HL-60 (cell line): ENCODE results near the gene EPN3.

ENCODE experiments used
- POLR2AphosphoS5 ChIP-seq: IDR thresholded peaks from 2 replicates; pipeline ENCODE4 v1.6.1; 2012; ENCODE audit warnings: low read depth
- SPI1 ChIP-seq: IDR thresholded peaks from 2 replicates; pipeline ENCODE4 v1.6.1; 2012; ENCODE audit warnings: low read depth, mild to moderate bottlenecking, borderline replicate concordance
- TF ChIP-seq, protein P1 (sequence below): IDR thresholded peaks from one replicate; pipeline ENCODE4 v1.5.1; 2011; ENCODE audit warnings: low read length, control low read depth, inconsistent platforms; ENCODE audit not compliant: insufficient read depth
- TF ChIP-seq, protein P2 (sequence below): IDR thresholded peaks from 2 replicates; pipeline ENCODE4 v1.6.1; 2012; ENCODE audit warnings: low read depth; ENCODE audit not compliant: insufficient replicate concordance

DNA sequence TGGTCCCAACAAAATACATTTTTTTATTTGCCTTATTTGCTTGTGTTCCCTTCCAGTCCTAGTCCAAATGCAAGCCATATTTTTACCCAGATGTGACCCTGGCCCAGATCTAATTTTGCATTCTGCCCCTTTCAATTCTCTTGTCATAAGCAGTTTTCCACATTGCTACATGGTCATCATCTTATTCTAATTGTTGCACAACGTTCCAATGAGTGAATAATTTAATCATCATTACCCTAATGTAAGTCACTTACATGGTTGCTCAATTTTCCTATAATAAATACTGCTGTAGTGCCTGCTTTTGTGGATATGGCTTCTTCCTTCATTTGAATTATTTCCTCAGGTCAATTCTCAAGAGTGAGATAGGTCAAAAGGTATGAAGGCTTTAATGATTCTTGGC is 41.0 kb upstream of the EPN3 start:
- TF ChIP-seq, protein P1, sequence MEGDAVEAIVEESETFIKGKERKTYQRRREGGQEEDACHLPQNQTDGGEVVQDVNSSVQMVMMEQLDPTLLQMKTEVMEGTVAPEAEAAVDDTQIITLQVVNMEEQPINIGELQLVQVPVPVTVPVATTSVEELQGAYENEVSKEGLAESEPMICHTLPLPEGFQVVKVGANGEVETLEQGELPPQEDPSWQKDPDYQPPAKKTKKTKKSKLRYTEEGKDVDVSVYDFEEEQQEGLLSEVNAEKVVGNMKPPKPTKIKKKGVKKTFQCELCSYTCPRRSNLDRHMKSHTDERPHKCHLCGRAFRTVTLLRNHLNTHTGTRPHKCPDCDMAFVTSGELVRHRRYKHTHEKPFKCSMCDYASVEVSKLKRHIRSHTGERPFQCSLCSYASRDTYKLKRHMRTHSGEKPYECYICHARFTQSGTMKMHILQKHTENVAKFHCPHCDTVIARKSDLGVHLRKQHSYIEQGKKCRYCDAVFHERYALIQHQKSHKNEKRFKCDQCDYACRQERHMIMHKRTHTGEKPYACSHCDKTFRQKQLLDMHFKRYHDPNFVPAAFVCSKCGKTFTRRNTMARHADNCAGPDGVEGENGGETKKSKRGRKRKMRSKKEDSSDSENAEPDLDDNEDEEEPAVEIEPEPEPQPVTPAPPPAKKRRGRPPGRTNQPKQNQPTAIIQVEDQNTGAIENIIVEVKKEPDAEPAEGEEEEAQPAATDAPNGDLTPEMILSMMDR = no peak
- no peak for TF ChIP-seq POLR2AphosphoS5
- TF ChIP-seq, protein P2, sequence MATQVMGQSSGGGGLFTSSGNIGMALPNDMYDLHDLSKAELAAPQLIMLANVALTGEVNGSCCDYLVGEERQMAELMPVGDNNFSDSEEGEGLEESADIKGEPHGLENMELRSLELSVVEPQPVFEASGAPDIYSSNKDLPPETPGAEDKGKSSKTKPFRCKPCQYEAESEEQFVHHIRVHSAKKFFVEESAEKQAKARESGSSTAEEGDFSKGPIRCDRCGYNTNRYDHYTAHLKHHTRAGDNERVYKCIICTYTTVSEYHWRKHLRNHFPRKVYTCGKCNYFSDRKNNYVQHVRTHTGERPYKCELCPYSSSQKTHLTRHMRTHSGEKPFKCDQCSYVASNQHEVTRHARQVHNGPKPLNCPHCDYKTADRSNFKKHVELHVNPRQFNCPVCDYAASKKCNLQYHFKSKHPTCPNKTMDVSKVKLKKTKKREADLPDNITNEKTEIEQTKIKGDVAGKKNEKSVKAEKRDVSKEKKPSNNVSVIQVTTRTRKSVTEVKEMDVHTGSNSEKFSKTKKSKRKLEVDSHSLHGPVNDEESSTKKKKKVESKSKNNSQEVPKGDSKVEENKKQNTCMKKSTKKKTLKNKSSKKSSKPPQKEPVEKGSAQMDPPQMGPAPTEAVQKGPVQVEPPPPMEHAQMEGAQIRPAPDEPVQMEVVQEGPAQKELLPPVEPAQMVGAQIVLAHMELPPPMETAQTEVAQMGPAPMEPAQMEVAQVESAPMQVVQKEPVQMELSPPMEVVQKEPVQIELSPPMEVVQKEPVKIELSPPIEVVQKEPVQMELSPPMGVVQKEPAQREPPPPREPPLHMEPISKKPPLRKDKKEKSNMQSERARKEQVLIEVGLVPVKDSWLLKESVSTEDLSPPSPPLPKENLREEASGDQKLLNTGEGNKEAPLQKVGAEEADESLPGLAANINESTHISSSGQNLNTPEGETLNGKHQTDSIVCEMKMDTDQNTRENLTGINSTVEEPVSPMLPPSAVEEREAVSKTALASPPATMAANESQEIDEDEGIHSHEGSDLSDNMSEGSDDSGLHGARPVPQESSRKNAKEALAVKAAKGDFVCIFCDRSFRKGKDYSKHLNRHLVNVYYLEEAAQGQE = no peak
- TF ChIP-seq SPI1 = no peak
